Measurements from ENCODE around the gene SESN3. TPM values are rescaled to one million over a fixed set of nuclear protein-coding genes. Genes with fewer than 3 reads are reported as not detected.

SESN3 gene
- total RNA-seq, 1 experiment from 2014 or later, result 36.8 TPM

- Histone ChIP-seq H3K4me2 (ENCODE audit: insufficient read depth, insufficient read length, low read length) (no peak overlapping the region), H3K4me1 (ENCODE audit: insufficient read depth, low read length) (no peaks in the 10 kb centered on the region)
Observed at GRCh38 chr11:95192717-95193116, 38.3 kb downstream of the SESN3 start.

More at GRCh38 chr11:95192717-95193116, 38.3 kb downstream of the SESN3 start:
- Histone ChIP-seq H3K23ac (ENCODE audit: insufficient read length, low read depth, low read length) (no peak overlapping the region), H4K8ac (replicated peaks; ENCODE audit: insufficient read length, low read depth, low read length) (no peak overlapping the region), H2BK12ac (ENCODE audit: insufficient read length, low read depth, low read length) (no peak overlapping the region), H2BK120ac (ENCODE audit: low read depth, low read length, poor library complexity, severe bottlenecking) (no peak overlapping the region), H3K4ac (ENCODE audit: low read depth, low read length) (no peak overlapping the region), H2BK5ac (ENCODE audit: insufficient read length, low read length) (no peak overlapping the region), H2AK5ac (ENCODE audit: insufficient read length, low read length) (no peak overlapping the region), H2BK15ac (ENCODE audit: low read depth, low read length) (no peak overlapping the region), H3K27me3 (ENCODE audit: insufficient read depth, low read length) (no peaks in the 10 kb centered on the region), H4K91ac (ENCODE audit: insufficient read length, low read depth, low read length) (no peak overlapping the region), H3T11ph (ENCODE audit: low read length) (no peak overlapping the region), H3K9ac (ENCODE audit: extremely low read depth, insufficient read length, low read length) (no peak overlapping the region), H3K18ac (ENCODE audit: insufficient read length, low read depth, low read length) (no peak overlapping the region), H2BK20ac (ENCODE audit: low read depth, low read length, poor library complexity, severe bottlenecking) (no peak overlapping the region), H3K79me1 (ENCODE audit: insufficient read depth, low read depth, low read length, poor library complexity, severe bottlenecking) (no peaks in the 10 kb centered on the region), H2AFZ (ENCODE audit: low read length) (no peak overlapping the region), H3K27ac (ENCODE audit: insufficient read length, low read depth, low read length) (no peak overlapping the region), H3K79me2 (ENCODE audit: insufficient read depth, low read length) (no peaks in the 10 kb centered on the region), H3K14ac (ENCODE audit: insufficient read depth, low read length) (no peak overlapping the region), H4K20me1 (ENCODE audit: control insufficient read depth, insufficient read depth, insufficient read length) (no peaks in the 10 kb centered on the region), H4K5ac (ENCODE audit: insufficient read length, low read depth, low read length) (no peak overlapping the region), H3K23me2 (ENCODE audit: insufficient read length, low read depth, low read length, poor library complexity, severe bottlenecking) (no peaks in the 10 kb centered on the region), H3K9me3 (ENCODE audit: control insufficient read depth, low read depth, low read length) (no peaks in the 10 kb centered on the region), H3K56ac (ENCODE audit: insufficient read length, low read depth, low read length) (no peak overlapping the region)
- TF ChIP-seq CTCF (conservative IDR thresholded peaks at IDR 0.05), result no peak
- DNase-seq, result no peak
- no peaks in the 10 kb centered on the region for H3K27me3 Mint-ChIP-seq (ENCODE audit: low read depth)
- no peak overlapping the region for H3K4me3 Mint-ChIP-seq
- no peaks in the 10 kb centered on the region for H3K9me3 Mint-ChIP-seq
- WGBS (ENCODE audit: extremely low coverage, insufficient read length, low lambda C conversion rate), result no CpG with 5 or more reads among the region's 3 CpGs
- H3K27ac Mint-ChIP-seq, result peak overlapping the region in 1 of 3 experiments; percentile 49; a peak in 2 of 7 replicates
- H3K36me3 Mint-ChIP-seq (ENCODE audit: insufficient read depth in 1 of 3, low read depth in 3 of 3), result peaks cover 3 to 32% (median 23%) of the 10 kb centered on the region in 3 experiments; a peak in 6 of 7 replicates
- peaks cover 8 to 10% of the 10 kb centered on the region in 2 experiments for H3K4me1 Mint-ChIP-seq

Data from H9 (cell line).